HG02885 (cell line): ENCODE results near the gene SCN2A.
A peak's percentile ranks its signal among the peaks of the same experiment; 100 is the strongest.
"Not testable (repeated sequence)": the region's sequence is repeated elsewhere in the genome, so short reads cannot be mapped to it uniquely, and the experiment has no call there.

Experiments used
- ATAC-seq: cut with Tn5 transposase; IDR thresholded peaks from one replicate; pipeline ENCODE4 v1.9.1; 2021; ENCODE audit warnings: mild to moderate bottlenecking; ENCODE audit not compliant: unreplicated experiment, poor library complexity

Gene SCN2A

GRCh38 chr2:165307317-165307716 lies 68.1 kb downstream of the SCN2A start:
- ATAC-seq = no peak

DNA sequence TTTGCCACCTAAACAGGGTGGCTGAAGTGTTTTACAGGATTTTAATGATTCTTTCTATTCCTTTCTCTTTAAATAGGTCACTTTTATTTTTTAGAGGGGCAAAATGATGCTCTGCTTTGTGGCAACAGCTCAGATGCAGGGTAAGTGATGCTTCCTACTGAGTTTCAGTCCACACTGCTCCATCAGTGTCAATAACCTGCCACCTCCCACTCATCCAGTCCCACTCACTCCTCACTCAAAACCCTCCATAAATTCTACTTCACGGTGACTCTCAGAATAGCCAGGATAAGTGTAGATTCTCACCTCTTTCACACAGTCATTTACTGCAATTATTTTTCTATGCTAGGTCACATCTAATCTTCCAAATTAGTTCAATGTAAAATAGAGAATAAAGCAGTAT lies 72.7 kb downstream of the SCN2A start:
- ATAC-seq = no peak

DNA sequence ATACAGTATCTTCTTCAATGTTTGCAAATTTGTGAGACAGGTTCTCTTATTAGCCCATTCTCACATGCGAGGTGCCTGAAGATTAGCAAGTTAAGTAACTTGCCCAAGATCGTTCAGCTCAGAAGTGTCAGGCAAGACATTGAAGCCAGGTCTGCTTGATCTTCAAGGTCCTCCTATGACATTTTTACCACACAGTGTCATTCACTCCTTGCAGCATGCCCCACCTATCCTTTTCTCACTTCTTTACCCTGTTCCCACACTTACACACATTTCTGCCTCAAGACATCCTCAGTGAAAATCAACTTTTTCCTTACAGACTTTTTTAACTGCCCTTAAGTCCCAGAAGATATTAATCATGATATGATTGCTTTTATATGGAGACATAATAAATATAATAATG lies 73.8 kb downstream of the SCN2A start:
- no peak for ATAC-seq

DNA sequence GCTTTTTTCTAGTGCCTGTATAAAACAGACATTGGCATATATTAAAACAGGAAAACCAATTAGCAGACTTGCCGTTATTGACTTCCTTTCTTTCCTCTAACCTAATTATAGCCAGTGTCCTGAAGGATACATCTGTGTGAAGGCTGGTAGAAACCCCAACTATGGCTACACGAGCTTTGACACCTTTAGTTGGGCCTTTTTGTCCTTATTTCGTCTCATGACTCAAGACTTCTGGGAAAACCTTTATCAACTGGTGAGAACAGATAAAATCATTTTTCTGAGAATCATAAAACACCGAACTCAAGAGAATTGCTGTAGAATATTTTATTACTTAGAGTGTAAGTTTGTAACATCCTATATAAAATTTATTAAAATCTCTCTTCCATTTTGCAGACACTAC lies 74.3 kb downstream of the SCN2A start:
- no peak for ATAC-seq

- ATAC-seq = peak; percentile 64
These were observed 89.1 kb downstream of the SCN2A start for GRCh38 chr2:165328272-165328671.

GRCh38 chr2:165344276-165344675 lies 105.1 kb downstream of the SCN2A start:
- ATAC-seq = not testable (repeated sequence)

DNA sequence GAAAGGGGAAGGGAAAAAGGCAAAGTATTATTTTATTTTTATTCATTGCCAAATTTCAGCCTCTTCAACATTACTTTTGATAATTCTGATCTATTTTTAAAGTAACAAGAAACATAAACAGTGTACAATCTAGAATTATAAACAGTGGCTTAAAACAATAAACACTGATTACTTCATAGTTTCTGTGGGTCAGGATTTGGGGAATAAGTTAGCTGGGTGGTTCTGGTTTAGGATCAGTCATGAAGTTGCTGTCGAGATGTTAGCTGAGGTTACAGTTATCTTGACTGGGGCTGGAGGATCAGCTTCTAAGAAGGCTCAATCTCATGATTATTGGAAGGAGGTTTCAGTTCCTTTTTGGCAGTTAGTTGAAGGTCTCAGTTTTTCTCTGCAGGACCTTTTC lies 109.2 kb downstream of the SCN2A start:
- ATAC-seq = no peak

DNA sequence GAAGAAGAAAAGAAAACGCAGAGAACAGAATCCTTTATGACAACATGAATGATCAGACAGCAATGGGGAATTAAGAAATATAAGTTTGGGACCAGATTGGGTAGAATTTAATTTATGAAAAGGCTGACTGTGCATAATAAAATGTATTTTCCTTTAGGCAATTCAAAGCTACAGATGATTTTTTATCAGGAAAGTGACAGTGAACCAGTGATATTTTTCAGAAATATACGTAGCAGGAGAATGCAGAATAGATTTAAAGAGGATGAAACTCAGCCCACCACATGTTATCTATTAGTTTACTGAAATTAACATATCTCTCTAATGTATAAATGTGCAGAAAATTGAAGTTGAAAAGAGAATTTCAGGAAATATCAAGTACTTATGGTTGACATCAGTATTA lies 110.0 kb downstream of the SCN2A start:
- ATAC-seq = no peak

DNA sequence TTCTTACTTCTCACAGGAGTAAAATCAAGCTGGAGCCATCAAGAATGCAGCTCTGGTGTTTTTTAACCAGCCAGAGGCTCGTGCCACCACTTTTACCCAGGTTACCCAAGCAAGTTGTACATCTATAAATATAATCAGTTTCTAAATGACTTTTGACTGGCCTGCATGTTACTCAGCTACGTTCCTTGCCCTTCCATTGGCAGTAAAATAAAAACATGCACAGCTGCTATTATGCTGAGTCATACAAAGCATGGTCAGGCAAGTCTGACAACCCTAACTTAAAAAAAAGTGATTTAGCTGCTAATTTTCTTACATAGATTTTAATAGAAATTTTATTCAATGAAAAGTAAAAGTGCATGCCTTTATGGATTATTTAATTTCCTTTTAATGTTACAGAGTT lies 118.5 kb downstream of the SCN2A start:
- ATAC-seq = peak; percentile 73

DNA sequence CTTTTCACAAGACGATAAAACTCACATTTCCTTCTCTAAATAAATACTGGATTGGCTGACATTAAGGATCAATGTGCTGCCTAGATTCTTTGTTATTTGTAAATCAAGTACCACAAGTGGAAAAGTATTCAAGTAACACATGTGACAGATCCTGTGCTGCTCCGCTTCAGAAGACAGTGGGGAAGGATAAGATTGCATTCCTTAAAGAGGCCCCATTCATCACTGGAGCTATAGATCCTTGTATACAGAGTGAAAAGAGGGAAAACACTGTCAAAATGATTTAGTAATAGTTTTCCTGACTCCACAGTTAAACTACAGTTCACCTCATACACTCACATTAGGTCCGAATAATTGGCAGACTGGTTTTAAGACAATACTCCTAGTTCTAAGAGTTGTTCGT lies 122.3 kb downstream of the SCN2A start:
- no peak for ATAC-seq

DNA sequence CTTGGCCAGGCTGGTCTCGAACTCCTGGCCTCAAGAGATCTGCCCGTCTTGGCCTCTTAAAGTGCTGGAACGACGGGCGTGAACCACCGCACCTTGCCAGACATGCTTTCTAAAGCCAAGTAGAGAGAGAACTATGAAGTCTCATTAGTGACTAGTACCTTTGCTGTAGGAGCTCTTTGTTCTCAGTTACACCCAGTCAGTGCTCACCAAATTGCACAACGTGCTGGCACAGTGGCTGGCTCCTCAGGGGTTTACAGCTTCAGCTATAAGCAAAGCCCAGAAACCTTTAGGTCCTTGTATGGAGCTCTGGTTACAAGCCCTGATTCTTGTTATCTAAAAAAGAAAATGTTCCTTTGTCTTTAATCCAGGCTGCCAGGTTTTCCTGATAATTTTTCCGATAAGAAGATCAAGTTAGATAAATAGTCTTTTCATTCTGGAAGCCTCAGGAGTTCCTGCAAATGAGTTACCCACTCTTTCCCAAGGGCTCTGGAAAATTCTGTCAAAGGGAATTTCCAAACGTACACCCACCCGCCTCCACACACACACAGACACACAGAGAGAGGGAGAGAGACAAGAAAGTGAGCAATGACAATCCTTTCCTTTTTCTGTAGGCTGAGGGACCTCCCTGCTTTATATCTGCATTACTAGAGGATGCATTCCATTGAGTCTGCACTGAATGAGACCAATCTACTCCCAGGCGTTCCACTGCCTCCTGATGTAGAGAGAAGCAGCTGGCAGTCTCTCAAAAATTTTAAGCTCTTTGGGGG lies 130.1 kb downstream of the SCN2A start:
- no peak for ATAC-seq

GRCh38 chr2:165369898-165370296 lies 130.7 kb downstream of the SCN2A start:
- ATAC-seq = no peak

DNA sequence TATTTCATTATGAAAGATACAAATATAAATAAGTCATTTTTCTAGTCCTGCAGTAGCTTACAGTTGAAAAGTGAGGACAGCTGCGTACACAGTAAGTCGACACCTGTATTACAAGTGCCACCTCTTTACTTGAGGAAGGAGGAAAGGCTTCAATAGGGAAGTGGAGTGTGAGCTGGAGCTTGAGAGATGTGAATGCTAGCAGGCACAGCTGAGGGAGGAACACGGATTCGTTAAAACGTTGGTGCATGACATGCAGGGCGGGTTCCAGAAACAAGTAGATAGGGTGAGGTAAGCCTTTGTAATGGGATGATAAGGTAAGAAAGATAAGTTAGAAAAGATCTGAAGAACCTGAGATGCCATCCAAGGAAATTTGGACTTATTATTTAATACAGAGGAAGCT lies 132.1 kb downstream of the SCN2A start:
- no peak for ATAC-seq

DNA sequence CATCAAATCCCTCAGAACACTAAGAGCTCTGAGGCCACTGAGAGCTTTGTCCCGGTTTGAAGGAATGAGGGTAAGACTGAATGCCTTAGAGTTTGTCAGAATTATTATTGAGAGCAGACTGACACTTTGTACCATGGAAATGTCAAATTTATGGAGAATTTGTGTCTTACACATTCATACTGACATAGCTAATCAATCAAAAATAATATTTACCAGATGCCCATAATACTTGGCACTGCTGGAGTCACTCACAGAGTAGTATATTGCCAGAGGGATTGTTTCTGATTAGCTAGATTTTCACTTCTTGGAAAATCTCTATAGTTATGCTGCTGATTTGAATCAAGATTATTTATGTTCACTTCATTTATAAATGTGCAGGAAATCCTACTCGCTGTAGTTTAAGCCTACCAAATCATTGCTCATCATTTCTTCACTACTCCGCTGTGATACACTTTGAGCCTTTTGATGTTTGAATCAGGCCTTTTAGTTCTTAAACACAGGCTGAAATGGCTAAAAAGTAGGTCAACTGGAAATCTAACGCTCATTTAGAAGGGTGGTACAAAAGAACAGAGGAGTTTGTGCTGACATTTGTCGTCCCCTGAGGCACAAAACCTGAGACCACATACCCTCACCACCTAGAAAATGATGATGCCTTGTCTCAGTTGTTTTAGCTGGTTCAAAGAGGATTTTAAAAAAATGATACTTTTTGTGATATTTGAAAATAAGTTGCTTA lies 134.2 kb downstream of the SCN2A start:
- ATAC-seq = no peak

GRCh38 chr2:165376571-165376975 lies 137.4 kb downstream of the SCN2A start:
- ATAC-seq = no peak

DNA sequence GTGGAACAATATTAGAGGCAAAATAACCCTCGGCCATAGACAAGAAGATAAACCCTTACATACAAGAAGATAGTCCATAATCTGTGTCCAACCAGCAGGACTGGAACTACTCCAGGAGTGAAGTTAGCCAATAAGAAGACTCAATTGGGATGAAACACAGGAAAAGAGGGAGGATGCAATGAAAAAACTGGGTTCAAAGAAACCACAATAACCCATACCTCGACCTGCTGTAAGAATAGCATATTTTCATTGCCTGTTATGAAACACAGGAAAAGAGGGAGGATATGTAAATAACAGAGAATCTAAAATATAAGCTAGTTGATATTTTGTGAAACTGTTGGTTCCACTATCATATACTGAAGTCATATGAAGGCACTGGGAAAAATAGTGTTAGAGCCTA lies 143.1 kb downstream of the SCN2A start:
- ATAC-seq = no peak

DNA sequence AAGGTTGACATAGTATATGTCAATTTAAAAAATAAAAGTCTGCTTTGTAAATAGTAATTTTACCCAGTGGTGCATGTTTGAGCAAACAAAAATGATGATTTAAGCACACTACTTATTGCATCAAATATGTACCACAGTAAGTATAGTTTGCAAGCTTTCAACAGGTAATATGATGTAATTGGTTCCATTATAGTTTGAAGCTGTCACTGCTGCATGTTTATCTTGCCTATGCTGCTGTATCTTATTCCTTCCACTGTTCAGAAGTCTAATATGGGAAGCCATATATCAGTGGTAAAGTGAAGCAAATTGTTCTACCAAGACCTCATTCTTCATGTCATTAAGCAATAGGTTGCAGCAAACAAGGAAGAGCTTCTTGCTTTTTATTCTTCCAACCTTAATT lies 151.7 kb downstream of the SCN2A start:
- ATAC-seq = no peak

DNA sequence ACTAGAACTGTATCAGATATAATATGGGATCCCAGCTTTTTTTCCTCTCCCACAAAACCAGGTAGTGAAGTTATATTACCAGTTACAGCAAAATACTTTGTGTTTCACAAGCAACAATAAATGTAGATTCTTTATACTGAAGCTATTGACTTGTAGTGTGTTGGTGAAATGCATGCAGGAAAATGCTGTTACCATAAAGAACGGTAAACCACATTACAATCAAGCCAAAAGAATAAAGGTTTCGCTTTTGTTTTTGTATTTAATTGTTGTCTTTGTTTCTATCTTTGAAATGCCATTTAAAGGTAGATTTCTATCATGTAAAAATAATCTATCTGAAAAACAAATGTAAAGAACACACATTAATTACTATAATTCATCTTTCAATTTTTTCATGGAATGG lies 152.6 kb downstream of the SCN2A start:
- ATAC-seq = no peak

DNA sequence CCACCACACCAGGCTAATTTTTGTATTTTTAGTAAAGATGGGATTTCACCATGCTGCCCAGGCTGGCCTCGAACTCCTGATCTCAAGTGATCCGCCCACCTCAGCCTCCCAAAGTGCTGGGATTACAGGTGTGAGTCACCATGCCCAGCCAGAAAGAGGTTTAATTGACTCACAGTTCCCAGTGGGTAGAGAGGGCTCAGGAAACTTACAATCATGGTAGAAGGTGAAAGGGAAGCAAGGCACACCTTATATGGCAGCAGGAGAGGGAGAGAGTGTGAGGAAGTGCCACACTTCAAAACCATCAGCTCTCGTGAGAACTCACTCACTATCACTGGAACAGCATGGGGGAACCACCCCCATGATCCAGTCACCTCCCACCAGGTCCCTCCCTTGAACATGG lies 159.4 kb downstream of the SCN2A start:
- not testable (repeated sequence) for ATAC-seq

DNA sequence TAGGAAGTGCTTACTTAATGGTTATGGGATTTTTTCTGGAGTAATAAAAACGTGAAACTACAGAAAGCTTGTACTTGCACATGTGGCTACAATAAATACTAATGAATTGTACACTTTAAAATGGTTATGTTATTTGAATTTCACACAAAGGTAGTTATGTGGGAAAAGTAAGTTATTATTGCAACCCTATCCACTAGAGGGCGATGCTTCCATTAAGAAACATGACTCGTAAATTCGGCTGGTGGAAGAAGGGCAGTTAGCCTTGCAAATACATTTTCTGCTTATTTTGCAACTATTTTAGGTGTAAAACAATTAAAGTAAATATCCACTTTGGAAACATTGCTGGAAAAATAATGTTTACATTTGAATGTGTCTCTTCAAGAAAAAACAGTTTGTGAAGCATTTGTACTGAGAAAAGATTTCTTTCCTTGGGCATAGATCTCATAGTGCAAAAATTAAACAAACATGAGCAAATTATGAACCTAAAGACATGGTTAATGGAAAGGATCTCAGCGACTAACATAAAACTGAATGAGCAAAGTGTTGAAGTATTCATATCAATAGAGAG lies 162.2 kb downstream of the SCN2A start:
- peak; percentile 75 for ATAC-seq

DNA sequence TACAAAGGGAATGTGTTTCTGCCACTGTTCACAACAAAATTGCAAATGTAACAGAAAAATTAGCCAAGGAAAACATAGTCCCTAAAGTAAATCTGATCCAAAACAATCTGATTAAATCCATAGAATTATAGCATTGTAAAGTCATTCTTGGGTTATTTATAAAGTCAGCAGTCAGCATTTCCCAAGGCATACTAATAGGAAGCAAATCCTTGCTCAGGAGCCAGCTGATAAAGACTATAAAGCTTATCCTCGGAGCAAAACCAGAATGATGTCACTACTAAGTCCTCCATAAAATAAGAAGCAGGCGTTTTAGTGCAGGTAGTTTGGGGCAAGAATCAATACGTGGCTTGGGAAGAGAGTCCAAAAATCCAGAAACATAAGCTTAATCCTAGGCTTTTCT lies 162.9 kb downstream of the SCN2A start:
- ATAC-seq = no peak

DNA sequence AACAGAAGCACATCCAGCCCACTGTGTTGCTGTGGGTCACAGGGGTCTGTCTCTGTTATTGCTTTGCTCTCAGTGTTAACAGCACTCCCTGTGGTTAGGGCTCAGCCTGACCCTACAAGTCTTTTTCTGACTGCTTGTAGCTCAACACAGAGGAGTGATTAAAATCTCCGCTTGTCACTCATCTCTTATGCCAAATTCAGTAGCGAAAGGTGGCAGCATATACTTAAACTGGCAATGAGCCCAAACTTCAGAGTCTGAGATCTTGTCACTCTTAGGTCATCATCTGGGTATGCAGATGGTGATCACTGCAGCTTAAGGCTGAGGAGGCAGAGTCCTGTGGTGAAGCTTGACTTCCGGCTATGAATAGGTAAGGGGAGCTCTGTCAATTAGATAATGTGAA lies 167.0 kb downstream of the SCN2A start:
- no peak for ATAC-seq
